NT2/D1 (cell line): ENCODE results near the gene FAM117A.

Experiments
- DNase-seq: peaks from one replicate; pipeline ENCODE4 v3.0.0-alpha.2; 2011; ENCODE audit warnings: low read depth, low spot score
- H3K27me3 ChIP-seq: 2 replicates; pipeline ENCODE4 v1.6.0; 2011; ENCODE audit warnings: mild to moderate bottlenecking; ENCODE audit not compliant: insufficient read length, insufficient read depth
- H3K36me3 ChIP-seq: 2 replicates; pipeline ENCODE4 v1.6.1; 2011; ENCODE audit warnings: mild to moderate bottlenecking, low read length, mixed read lengths; ENCODE audit not compliant: insufficient read depth, insufficient read length
- H3K4me1 ChIP-seq: 2 replicates; pipeline ENCODE4 v1.5.1; 2011; ENCODE audit not compliant: insufficient read depth, insufficient read length
- H3K4me3 ChIP-seq: 2 replicates; pipeline ENCODE4 v1.5.1; 2011; ENCODE audit warnings: low read depth; ENCODE audit not compliant: insufficient read length
- H3K9ac ChIP-seq: 2 replicates; pipeline ENCODE4 v1.6.0; 2011; ENCODE audit warnings: low read depth; ENCODE audit not compliant: insufficient read length
- H3K9me3 ChIP-seq: 2 replicates; pipeline ENCODE4 v1.5.1; 2011; ENCODE audit warnings: mild to moderate bottlenecking, low read length; ENCODE audit not compliant: insufficient read depth
- SUZ12 ChIP-seq: IDR thresholded peaks from 2 replicates; pipeline ENCODE4 v1.6.1; 2011; ENCODE audit not compliant: insufficient read length, insufficient read depth; ENCODE audit errors: extremely low read depth
- YY1 ChIP-seq: IDR thresholded peaks from 2 replicates; pipeline ENCODE4 v1.6.1; 2011; ENCODE audit not compliant: insufficient read length, insufficient read depth
- ZNF274 ChIP-seq: IDR thresholded peaks from 2 replicates; pipeline ENCODE4 v1.6.1; 2011; ENCODE audit warnings: mild to moderate bottlenecking, low read depth, low read length

Gene FAM117A

DNA sequence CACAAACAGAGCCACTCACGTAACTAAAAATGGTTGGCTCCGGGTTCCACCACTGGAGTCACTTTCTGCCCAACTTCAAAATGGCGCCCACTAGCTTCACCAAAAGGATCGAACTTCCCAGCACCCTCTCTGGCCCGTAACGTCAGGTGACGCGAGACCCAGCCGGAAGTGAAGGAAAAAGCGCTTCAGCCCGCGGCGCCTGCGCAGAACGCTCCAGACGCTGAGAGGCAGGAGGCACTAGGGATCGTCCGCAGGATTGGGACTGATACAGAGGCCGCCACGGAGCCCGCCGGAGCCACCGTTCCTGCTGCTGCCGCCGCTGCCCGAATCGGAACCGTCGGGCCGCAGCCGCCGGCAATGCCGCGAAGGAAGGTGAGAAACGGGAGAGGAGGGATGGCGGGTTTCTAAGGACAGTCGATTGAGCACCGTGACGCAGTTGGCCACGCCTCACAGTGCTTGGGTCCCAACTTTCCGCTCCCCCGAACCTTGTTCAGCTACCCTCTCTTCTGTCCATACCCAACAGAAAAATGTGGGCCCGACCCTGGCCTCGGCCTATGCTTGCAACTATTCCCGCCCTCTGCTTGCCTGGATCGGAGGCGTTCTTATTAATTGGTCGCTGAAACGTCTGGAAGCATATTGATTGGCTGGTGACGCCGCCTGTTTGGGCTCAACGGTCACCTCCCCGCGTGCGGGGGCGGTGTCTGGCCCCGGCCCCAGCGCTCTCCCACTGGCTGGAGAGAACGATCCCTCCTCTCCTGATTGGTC, 24.7 kb upstream of the FAM117A start, which contains the start of gene KAT7:
KAT7 (plus strand) TSS at position 204 of the 765 bp plus-strand sequence; CDS start at position 358, 154 bp downstream.
- Histone ChIP-seq H3K9me3 (no peaks in the 10 kb centered on the region), H3K27me3 (no peaks in the 10 kb centered on the region), H3K4me1 (no peaks in the 10 kb centered on the region), H3K36me3 (peaks cover 32% of the 10 kb centered on the region), H3K4me3 (peak within 1 kb of the TSS; percentile 100), H3K9ac (peak within 1 kb of the TSS; percentile 100)
- DNase-seq: peak; percentile 94
- no peak for TF ChIP-seq ZNF274
- TF ChIP-seq SUZ12: no peak
- peak; percentile 99 for TF ChIP-seq YY1

DNA sequence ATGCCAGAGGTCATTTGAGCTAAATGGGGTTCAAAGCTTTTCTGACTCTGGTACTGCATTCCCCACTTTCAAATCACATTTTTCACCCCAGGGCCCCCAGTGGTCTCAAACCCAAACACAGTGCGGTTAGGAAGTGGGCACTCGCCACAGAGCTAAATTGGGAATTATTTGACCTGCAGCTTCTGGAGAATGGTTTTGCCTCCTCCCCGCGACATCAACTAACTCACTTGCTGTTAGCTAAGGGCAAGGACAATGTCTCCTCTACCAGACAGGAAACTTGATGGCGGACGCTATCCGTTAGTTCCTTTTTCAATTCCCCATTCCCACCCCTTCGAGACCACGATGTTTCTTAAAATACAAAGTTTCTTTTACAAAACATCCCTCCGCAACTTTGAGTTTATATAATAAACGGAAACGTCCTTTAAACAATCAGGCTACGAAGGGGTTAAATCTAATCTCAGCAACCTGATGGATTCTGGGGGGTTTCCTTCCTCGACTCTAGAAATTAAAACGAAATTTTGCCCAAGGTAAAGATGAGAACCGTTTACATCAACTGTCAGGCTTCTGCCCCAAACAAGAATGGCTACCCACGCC, 24.1 kb upstream of the FAM117A start:
- no peak for TF ChIP-seq SUZ12
- TF ChIP-seq YY1: no peak
- TF ChIP-seq ZNF274: no peak
- Histone ChIP-seq H3K4me3 (peak overlapping the region; percentile 63), H3K27me3 (no peaks in the 10 kb centered on the region), H3K9me3 (no peaks in the 10 kb centered on the region), H3K36me3 (peaks cover 25% of the 10 kb centered on the region), H3K9ac (peak overlapping the region; percentile 80), H3K4me1 (no peaks in the 10 kb centered on the region)
- DNase-seq: no peak

DNA sequence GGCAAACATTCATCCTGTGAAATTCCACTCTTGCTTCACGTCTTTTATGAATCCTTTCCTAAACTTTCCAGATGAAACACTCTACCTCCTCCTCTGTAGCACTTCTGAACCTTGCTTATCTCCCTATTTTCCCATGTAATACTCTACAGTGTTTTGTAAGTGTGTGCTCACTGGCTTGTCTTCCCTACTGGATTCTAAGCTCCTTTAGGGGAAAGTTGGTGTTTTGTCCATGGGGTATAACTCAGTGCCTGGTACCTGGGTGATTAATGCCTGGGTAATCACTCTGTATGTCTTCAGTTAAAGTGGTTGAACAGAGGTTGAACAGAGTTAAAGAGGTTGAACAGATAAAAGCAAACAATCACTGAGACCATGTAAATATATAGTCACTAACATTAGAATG, 20.7 kb upstream of the FAM117A start:
- Histone ChIP-seq H3K9me3 (no peaks in the 10 kb centered on the region), H3K9ac (no peak overlapping the region), H3K27me3 (no peaks in the 10 kb centered on the region), H3K36me3 (peaks cover 4% of the 10 kb centered on the region), H3K4me3 (no peak overlapping the region), H3K4me1 (no peaks in the 10 kb centered on the region)
- DNase-seq: no peak
- no peak for TF ChIP-seq ZNF274
- no peak for TF ChIP-seq SUZ12
- no peak for TF ChIP-seq YY1

DNA sequence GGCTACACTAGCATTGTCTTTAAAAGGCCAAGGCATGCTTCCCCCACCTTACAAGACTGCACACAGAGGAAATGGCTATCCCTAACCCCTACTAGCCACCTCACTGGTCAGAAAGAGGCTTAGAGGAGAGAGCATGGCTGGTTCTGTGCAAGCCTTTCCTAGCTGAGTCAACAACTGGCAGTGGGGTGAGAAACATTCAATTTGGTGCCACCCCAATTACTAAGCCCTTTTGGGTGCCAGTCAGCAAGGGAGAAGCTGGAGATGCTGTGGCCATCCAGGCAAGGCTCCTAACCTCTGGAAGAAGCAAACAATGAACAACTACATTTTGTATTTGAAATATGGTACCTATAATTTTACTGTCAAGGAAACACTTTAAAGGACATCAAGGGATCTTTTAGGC, 19.9 kb upstream of the FAM117A start:
- DNase-seq: no peak
- Histone ChIP-seq H3K36me3 (no peaks in the 10 kb centered on the region), H3K9me3 (no peaks in the 10 kb centered on the region), H3K4me1 (no peaks in the 10 kb centered on the region), H3K27me3 (no peaks in the 10 kb centered on the region), H3K4me3 (no peak overlapping the region), H3K9ac (no peak overlapping the region)
- TF ChIP-seq YY1: no peak
- no peak for TF ChIP-seq SUZ12
- TF ChIP-seq ZNF274: no peak

DNA sequence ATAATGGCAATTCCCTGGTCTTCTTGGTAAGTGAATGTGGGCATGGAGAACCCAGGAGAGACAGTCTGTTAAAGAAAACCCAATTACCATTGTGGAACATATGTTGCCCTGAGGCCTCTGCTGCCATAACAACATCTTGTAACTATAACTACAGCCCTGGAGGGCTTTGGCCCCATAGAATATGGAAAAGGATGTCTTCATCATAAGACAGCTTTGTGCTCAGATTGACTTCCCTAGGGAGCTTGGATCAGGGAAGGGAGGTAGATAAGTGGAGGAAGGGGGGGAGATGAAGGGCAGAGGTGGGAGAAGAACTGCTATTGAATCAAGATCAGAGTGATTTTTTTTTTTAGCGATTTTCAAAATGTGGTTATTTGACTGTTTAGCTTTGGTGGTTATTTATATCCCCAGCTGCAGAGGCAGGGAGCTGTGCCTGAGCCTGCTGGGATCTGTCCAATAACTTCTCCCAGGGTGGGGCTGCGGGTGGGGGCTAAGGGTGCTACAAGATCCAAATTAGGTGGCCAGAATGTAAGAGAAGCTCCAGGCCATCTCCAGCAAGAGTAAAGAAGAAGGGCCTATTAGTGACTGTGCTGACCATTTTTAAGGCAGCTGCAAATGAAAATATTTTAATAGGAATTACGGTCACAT, 19.3 kb upstream of the FAM117A start:
- DNase-seq: no peak
- H3K9me3 ChIP-seq: no peaks in the 10 kb centered on the region
- no peaks in the 10 kb centered on the region for H3K27me3 ChIP-seq
- no peak for TF ChIP-seq ZNF274
- TF ChIP-seq SUZ12: no peak
- TF ChIP-seq YY1: no peak
- no peak overlapping the region for H3K4me3 ChIP-seq
- H3K4me1 ChIP-seq: no peaks in the 10 kb centered on the region
- no peak overlapping the region for H3K9ac ChIP-seq
- no peaks in the 10 kb centered on the region for H3K36me3 ChIP-seq

DNA sequence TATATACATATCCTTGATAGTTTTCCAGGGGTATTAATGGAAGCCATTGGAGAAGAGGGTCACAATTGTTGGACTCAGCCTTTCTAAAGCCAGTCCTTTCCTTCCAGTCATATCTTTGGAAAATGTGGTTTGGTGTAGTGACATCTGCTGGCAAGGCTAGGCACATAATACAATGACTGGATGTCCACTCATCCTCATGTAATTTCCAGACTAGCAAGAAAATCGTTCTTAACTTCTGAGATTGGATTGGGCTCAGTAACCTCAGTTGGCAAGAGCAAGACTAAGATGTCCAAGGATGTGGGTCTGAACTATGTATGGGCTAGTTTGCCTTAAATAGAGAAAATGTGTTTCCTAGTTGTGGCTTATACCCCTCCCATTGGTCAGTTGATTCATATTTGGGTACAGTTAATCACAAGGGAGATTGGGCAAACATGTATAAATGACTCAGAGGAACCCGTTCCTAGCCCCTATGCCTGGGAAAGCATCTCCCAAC, 15.9 kb upstream of the FAM117A start:
- TF ChIP-seq YY1 (no peak), ZNF274 (no peak), SUZ12 (no peak)
- no peaks in the 10 kb centered on the region for H3K9me3 ChIP-seq
- H3K9ac ChIP-seq: no peak overlapping the region
- DNase-seq: no peak
- no peaks in the 10 kb centered on the region for H3K36me3 ChIP-seq
- H3K4me1 ChIP-seq: no peaks in the 10 kb centered on the region
- no peak overlapping the region for H3K4me3 ChIP-seq
- H3K27me3 ChIP-seq: no peaks in the 10 kb centered on the region
